HepG2 (cell line): Measurements from ENCODE around the gene C1orf35. TPM values are rescaled to one million over a fixed set of nuclear protein-coding genes. Genes with fewer than 3 reads are reported as not detected.

Experiments
- ATF1 ChIP-seq: IDR thresholded peaks from 2 replicates; pipeline ENCODE4 v1.6.1; 2016; ENCODE audit warnings: mild to moderate bottlenecking, control low read depth
- BORCS8-MEF2B ChIP-seq: sonication (generic); formaldehyde crosslinking; IDR thresholded peaks from 2 replicates; pipeline ENCODE4 v1.8.0; 2022; ENCODE audit warnings: mild to moderate bottlenecking, missing genetic modification reagents
- GLMP ChIP-seq: sonication (generic); formaldehyde crosslinking; IDR thresholded peaks from 2 replicates; pipeline ENCODE4 v1.9.0; 2021; ENCODE audit warnings: missing genetic modification reagents, mild to moderate bottlenecking, borderline replicate concordance
- MIER3 ChIP-seq: IDR thresholded peaks from 2 replicates; pipeline ENCODE4 v1.6.1; 2016; ENCODE audit warnings: missing compliant biosample characterization, borderline replicate concordance
- NR2F6 ChIP-seq, 2 experiments: IDR thresholded peaks; 2 replicates each; pipeline ENCODE4 v1.6.1; 2016; ENCODE audit warnings: antibody characterized with exemption in 1 of 2, mild to moderate bottlenecking in 1 of 2
- PAXIP1 ChIP-seq: sonication (generic); formaldehyde crosslinking; conservative IDR thresholded peaks from 2 replicates; pipeline ENCODE4 v1.4.0; 2020; ENCODE audit warnings: mild to moderate bottlenecking, missing genetic modification reagents, moderate library complexity
- SKI ChIP-seq: fragments of 450-650 bp; IDR thresholded peaks from one replicate; pipeline ENCODE4 v1.6.1; 2018; ENCODE audit warnings: mild to moderate bottlenecking; ENCODE audit not compliant: partially characterized antibody
- TAF1 ChIP-seq: sonication (generic); formaldehyde crosslinking; IDR thresholded peaks from 2 replicates; pipeline ENCODE4 v1.4.0; 2020; ENCODE audit warnings: missing genetic modification reagents
- TARDBP ChIP-seq: sonication (generic); formaldehyde crosslinking; IDR thresholded peaks from 2 replicates; pipeline ENCODE4 v1.8.0; 2022; ENCODE audit warnings: mild to moderate bottlenecking, missing genetic modification reagents
- TEF ChIP-seq: sonication (generic); formaldehyde crosslinking; IDR thresholded peaks from 2 replicates; pipeline ENCODE4 v1.5.0; 2020; ENCODE audit warnings: missing genetic modification reagents
- U2AF1 ChIP-seq: fragments of 200-400 bp; formaldehyde crosslinking; optimal IDR thresholded peaks from 2 replicates; pipeline ENCODE3; 2017; ENCODE audit warnings: mild to moderate bottlenecking, low read depth, low read length
- ZBTB10 ChIP-seq: sonication (generic); formaldehyde crosslinking; IDR thresholded peaks from 2 replicates; pipeline ENCODE4 v1.4.0; 2020; ENCODE audit warnings: missing genetic modification reagents, borderline replicate concordance
- ZFP90 ChIP-seq: sonication (generic); formaldehyde crosslinking; IDR thresholded peaks from 2 replicates; pipeline ENCODE4 v1.8.0; 2022; ENCODE audit warnings: missing genetic modification reagents, mild to moderate bottlenecking, inconsistent platforms, borderline replicate concordance
- ZMAT3 ChIP-seq: sonication (generic); formaldehyde crosslinking; conservative IDR thresholded peaks from 2 replicates; pipeline ENCODE4 v1.7.0; 2021; ENCODE audit warnings: missing genetic modification reagents
- ZNF451 ChIP-seq: sonication (generic); formaldehyde crosslinking; IDR thresholded peaks from 2 replicates; pipeline ENCODE4 v1.5.0; 2020; ENCODE audit warnings: mild to moderate bottlenecking, missing genetic modification reagents
- ZNF703 ChIP-seq: sonication (generic); formaldehyde crosslinking; IDR thresholded peaks from 2 replicates; pipeline ENCODE4 v1.5.1; 2020; ENCODE audit warnings: missing genetic modification reagents, mild to moderate bottlenecking, moderate library complexity, borderline replicate concordance
- ZNF775 ChIP-seq: sonication (generic); formaldehyde crosslinking; IDR thresholded peaks from 2 replicates; pipeline ENCODE4 v1.4.0; 2020; ENCODE audit warnings: missing genetic modification reagents, mild to moderate bottlenecking, moderate library complexity, borderline replicate concordance
- ZNF782 ChIP-seq: sonication (generic); formaldehyde crosslinking; IDR thresholded peaks from 2 replicates; pipeline ENCODE4 v1.4.0; 2020; ENCODE audit warnings: missing genetic modification reagents, mild to moderate bottlenecking, borderline replicate concordance
- ZNF891 ChIP-seq: sonication (generic); formaldehyde crosslinking; IDR thresholded peaks from 2 replicates; pipeline ENCODE4 v1.5.0; 2020; ENCODE audit warnings: mild to moderate bottlenecking, missing genetic modification reagents
- ZSCAN20 ChIP-seq: sonication (generic); formaldehyde crosslinking; IDR thresholded peaks from 2 replicates; pipeline ENCODE4 v1.4.0; 2020; ENCODE audit warnings: missing genetic modification reagents, mild to moderate bottlenecking, borderline replicate concordance
- polyA plus RNA-seq, 8 experiments: library from polyadenylated mRNA; depleted of rRNA in 3 of 8; stranded (reverse) in 7 of 8; unstranded in 1 of 8; fragments of >200 nt; fragmentation: Illumina TruSeq in 4 of 8; extraction: Trizol in 4 of 8; gene quantifications; 2 replicates each; pipeline versions ENCODE4 v1.2.1 to v1.2.3, GENCODE V29; 2011 to 2016; ENCODE audit warnings: low read depth in 4 of 8, missing spikeins in 1 of 8, mixed read lengths in 1 of 8; ENCODE audit not compliant: insufficient read depth in 1 of 8
- total RNA-seq, 5 experiments: library from RNA; depleted of rRNA; stranded (reverse); fragments of >200 nt; fragmentation: Illumina TruSeq; extraction: Trizol; gene quantifications; 2 replicates each; pipeline ENCODE4 v1.2.3, GENCODE V29; 2016; ENCODE audit warnings: low read depth in 1 of 5

C1orf35 gene
- total and polyA plus RNA-seq, 2 of the 13 experiments (the other 11 are each of a cell fraction or from before 2014, with no cell fraction given) = 8.1 to 19.3 TPM

GRCh38 chr1:228139931-228140723 is 37.0 kb upstream of the C1orf35 start, which contains the start of gene GUK1 (continued):
- peak; percentile 46 for TF ChIP-seq SKI
- TF ChIP-seq ZMAT3 = 0 out of 2 replicates have a peak, but pooled peaks have one; percentile 28
- TF ChIP-seq ZSCAN20 = no peak; the same call in 1 of the 2 replicates
- TF ChIP-seq MIER3 = peak; percentile 52; the same call in 1 of the 2 replicates
- no peak for TF ChIP-seq ZBTB10 (CRISPR knock-in tag)
- peak; percentile 65; the same call in 1 of the 2 replicates for TF ChIP-seq ZFP90 (CRISPR knock-in tag)
- no peak for TF ChIP-seq GLMP
- TF ChIP-seq ZNF703 (CRISPR knock-in tag) = no peak; the same call in 1 of the 2 replicates
- TF ChIP-seq ZNF775 (CRISPR knock-in tag) = 0 out of 2 replicates have a peak, but pooled peaks have one; percentile 55
- peak; percentile 32; the same call in 1 of the 2 replicates for TF ChIP-seq TARDBP (CRISPR knock-in tag)
- TF ChIP-seq ZNF782 (CRISPR knock-in tag) = no peak
- 0 out of 2 replicates have a peak, but pooled peaks have one; percentile 13 for TF ChIP-seq ZNF891 (CRISPR knock-in tag)
- peak; percentile 62; the same call in 1 of the 2 replicates for TF ChIP-seq PAXIP1 (CRISPR knock-in tag)
- TF ChIP-seq TAF1 (CRISPR knock-in tag) = peak; percentile 79
- TF ChIP-seq ATF1 (CRISPR knock-in tag) = peak; percentile 94
- peak; percentile 72 for TF ChIP-seq U2AF1
- no peak for TF ChIP-seq ZNF451 (CRISPR knock-in tag)
- TF ChIP-seq TEF (CRISPR knock-in tag) = no peak
- no peak for TF ChIP-seq BORCS8-MEF2B (CRISPR knock-in tag)
- no peak for TF ChIP-seq NR2F6 (IDR thresholded peaks at IDR 0.05)
- TF ChIP-seq NR2F6 (CRISPR knock-in tag; IDR thresholded peaks at IDR 0.05) = peak; percentile 24; the same call in 1 of the 2 replicates
